Smooth muscle cell (in vitro differentiated cells): ENCODE data around the gene MBD1. TPM values are rescaled to one million over a fixed set of nuclear protein-coding genes. Genes with fewer than 3 reads are reported as not detected.

ENCODE experiments used
- DNase-seq: peaks from one replicate; lab custom pipeline; 2025; ENCODE audit not compliant: unreplicated experiment; lab: John Stamatoyannopoulos, UW
- H2AFZ ChIP-seq: fragments of 200-600 bp; sonication (generic); 2 replicates; pipeline ENCODE4 v1.6.0; 2016; ENCODE audit warnings: antibody characterized with exemption, low read depth, mild to moderate bottlenecking
- H3F3A ChIP-seq: fragments of 200-600 bp; sonication (generic); 2 replicates; pipeline ENCODE4 v1.6.0; 2017; ENCODE audit warnings: antibody characterized with exemption, low read depth
- H3K27ac ChIP-seq: fragments of 200-600 bp; sonication (generic); 2 replicates; pipeline ENCODE4 v1.5.1; 2016; ENCODE audit warnings: low read depth, mild to moderate bottlenecking
- H3K27me3 ChIP-seq: fragments of 200-600 bp; sonication (generic); 2 replicates; pipeline ENCODE4 v1.6.1; 2016; ENCODE audit warnings: low read depth, mild to moderate bottlenecking
- H3K36me3 ChIP-seq: fragments of 200-600 bp; sonication (generic); 2 replicates; pipeline ENCODE4 v1.5.1; 2016; ENCODE audit warnings: low read depth
- H3K4me1 ChIP-seq: fragments of 200-600 bp; sonication (generic); 2 replicates; pipeline ENCODE4 v1.5.1; 2016; ENCODE audit warnings: low read depth
- H3K4me2 ChIP-seq: fragments of 200-600 bp; sonication (generic); 2 replicates; pipeline ENCODE4 v1.6.0; 2016; ENCODE audit warnings: mild to moderate bottlenecking
- H3K4me3 ChIP-seq: fragments of 200-600 bp; sonication (generic); 2 replicates; pipeline ENCODE4 v1.5.1; 2016; ENCODE audit warnings: mild to moderate bottlenecking
- H3K79me2 ChIP-seq: fragments of 200-600 bp; sonication (generic); 2 replicates; pipeline ENCODE4 v1.6.0; 2016; ENCODE audit warnings: low read depth, mild to moderate bottlenecking
- H3K9ac ChIP-seq: fragments of 200-600 bp; sonication (generic); 2 replicates; pipeline ENCODE4 v1.6.0; 2016; ENCODE audit warnings: low read depth
- H3K9me3 ChIP-seq: fragments of 200-600 bp; sonication (generic); replicated peaks from 2 replicates; pipeline ENCODE4 v1.5.1; 2016; ENCODE audit warnings: low read depth
- H4K20me1 ChIP-seq: fragments of 200-600 bp; sonication (generic); 2 replicates; pipeline ENCODE4 v1.6.0; 2016; ENCODE audit warnings: low read depth
- CTCF ChIP-seq: fragments of 200-600 bp; sonication (generic); IDR thresholded peaks from 2 replicates; pipeline ENCODE4 v1.5.1; 2017; ENCODE audit warnings: borderline replicate concordance, mild to moderate bottlenecking, antibody characterized with exemption; ENCODE audit not compliant: insufficient read depth, poor library complexity, severe bottlenecking
- WGBS: methylation state at CpG from one replicate; pipeline ENCODE4 v1.1.7; 2016; ENCODE audit warnings: low lambda C conversion rate; 5-methylcytosine and 5-hydroxymethylcytosine counted together
- polyA plus RNA-seq: library from polyadenylated mRNA; unstranded; fragments of >200 nt; fragmentation: Nextera tagmentation; extraction: Ambion mirVana; gene quantifications from 2 replicates; pipeline ENCODE4 v1.2.1, GENCODE V29; 2016
- total RNA-seq: library from RNA; depleted of rRNA; stranded (reverse); fragments of >200 nt; gene quantifications from 2 replicates; pipeline ENCODE4 v1.2.3, GENCODE V29; 2014

Gene MBD1
- total and polyA plus RNA-seq, 2 experiments from 2014 or later = 40.3 to 49.8 TPM

- H3K9ac ChIP-seq = no peak overlapping the region
Observed at GRCh38 chr18:50284255-50284885, 3.0 kb upstream of the MBD1 start.

GRCh38 chr18:50283469-50284209 lies 2.3 kb upstream of the MBD1 start:
- no peak overlapping the region for H3K4me2 ChIP-seq
- TF ChIP-seq CTCF = no peak
- no peak overlapping the region for H2AFZ ChIP-seq
- H3K36me3 ChIP-seq = no peaks in the 10 kb centered on the region
- no peak overlapping the region for H3K27ac ChIP-seq
- peaks cover 31% of the 10 kb centered on the region for H3K79me2 ChIP-seq
- H3K27me3 ChIP-seq = no peaks in the 10 kb centered on the region
- H3F3A ChIP-seq = no peaks in the 10 kb centered on the region
- DNase-seq = no peak
- no peaks in the 10 kb centered on the region for H3K9me3 ChIP-seq
- H3K9ac ChIP-seq = no peak overlapping the region
- H4K20me1 ChIP-seq = no peaks in the 10 kb centered on the region
- H3K4me3 ChIP-seq = no peak overlapping the region
- 96% methylated on average over 29 of the region's 29 CpGs for WGBS
- H3K4me1 ChIP-seq = peaks cover 18% of the 10 kb centered on the region

More at GRCh38 chr18:50284255-50284885, 3.0 kb upstream of the MBD1 start:
- no peaks in the 10 kb centered on the region for H3K36me3 ChIP-seq
- H3K9me3 ChIP-seq = no peaks in the 10 kb centered on the region
- 99% methylated on average over 15 of the region's 15 CpGs for WGBS
- H3K4me3 ChIP-seq = no peak overlapping the region
- H3K27ac ChIP-seq = no peak overlapping the region
- no peak for TF ChIP-seq CTCF
- no peak overlapping the region for H2AFZ ChIP-seq
- H3K79me2 ChIP-seq = peaks cover 24% of the 10 kb centered on the region
- H4K20me1 ChIP-seq = no peaks in the 10 kb centered on the region
- H3F3A ChIP-seq = no peaks in the 10 kb centered on the region
- peaks cover 16% of the 10 kb centered on the region for H3K4me1 ChIP-seq
- H3K4me2 ChIP-seq = no peak overlapping the region
- H3K27me3 ChIP-seq = no peaks in the 10 kb centered on the region
- DNase-seq = no peak

- no peaks in the 10 kb centered on the region for H4K20me1 ChIP-seq
- peaks cover 15% of the 10 kb centered on the region for H3K4me1 ChIP-seq
- no peaks in the 10 kb centered on the region for H3F3A ChIP-seq
- TF ChIP-seq CTCF = no peak
- H3K36me3 ChIP-seq = no peaks in the 10 kb centered on the region
- no peak overlapping the region for H2AFZ ChIP-seq
- H3K9ac ChIP-seq = no peak overlapping the region
- no peak for DNase-seq
- peaks cover 40% of the 10 kb centered on the region for H3K79me2 ChIP-seq
- 97% methylated on average over 42 of the region's 42 CpGs for WGBS
- no peak overlapping the region for H3K4me3 ChIP-seq
- H3K4me2 ChIP-seq = no peak overlapping the region
- no peaks in the 10 kb centered on the region for H3K9me3 ChIP-seq
- H3K27me3 ChIP-seq = no peaks in the 10 kb centered on the region
- no peak overlapping the region for H3K27ac ChIP-seq
Observed at GRCh38 chr18:50282521-50283335, 1.4 kb upstream of the MBD1 start.
